Measurements from ENCODE around the gene PIAS2. TPM values are rescaled to one million over a fixed set of nuclear protein-coding genes. Genes with fewer than 3 reads are reported as not detected.

The PIAS2 gene
- polyA plus RNA-seq, 1 experiment: 5.6 TPM

- Histone ChIP-seq H3K4me3 (ENCODE audit: low read depth, low read length) (no peak overlapping the region), H3K27me3 (ENCODE audit: control insufficient read depth, insufficient read depth, low read length) (peaks cover 37% of the 10 kb centered on the region), H3K36me3 (ENCODE audit: control insufficient read depth, insufficient read depth, low read length) (no peaks in the 10 kb centered on the region)
- DNase-seq (ENCODE audit: low read depth): no peak
- TF ChIP-seq CTCF (IDR thresholded peaks at IDR 0.05; ENCODE audit: insufficient read depth, low read depth, low read length): no peak
- ChIA-PET CTCF (no interaction called here), POLR2A (no interaction called here)
These were observed 163.1 kb downstream of the PIAS2 start for GRCh38 chr18:46754188-46754587.

Other genes with a start within 250 kb of the PIAS2 start
- not detected in 2 replicates for gene ST8SIA5, start 160.5 kb downstream of the PIAS2 start, polyA plus RNA-seq (2011; rRNA removed)
- gene KATNAL2, start 95 bp upstream of the PIAS2 start, polyA plus RNA-seq (2011; rRNA removed): 1.3 and 1.8 TPM in 2 replicates
- gene ELOA2, start 118.1 kb upstream of the PIAS2 start, polyA plus RNA-seq (2011; rRNA removed): not detected in 2 replicates
- gene HDHD2, start 233.0 kb upstream of the PIAS2 start, polyA plus RNA-seq (2011; rRNA removed): 10.4 and 14.8 TPM in 2 replicates